ENCODE data around the gene RECQL5.

RECQL5 gene

GRCh38 chr17:75666959-75667790 is at the start of gene RECQL5, which contains the start of gene SAP30BP:
TSS of gene RECQL5 (minus strand) at chr17:75667154. CDS start at chr17:75666557, 597 bp downstream.
TSS of gene SAP30BP (plus strand) at chr17:75667338. CDS start at chr17:75667373, 35 bp downstream.
- peak; percentile 96 to 97 for DNase-seq (ENCODE audit: low read depth in 2 of 2)

DNA sequence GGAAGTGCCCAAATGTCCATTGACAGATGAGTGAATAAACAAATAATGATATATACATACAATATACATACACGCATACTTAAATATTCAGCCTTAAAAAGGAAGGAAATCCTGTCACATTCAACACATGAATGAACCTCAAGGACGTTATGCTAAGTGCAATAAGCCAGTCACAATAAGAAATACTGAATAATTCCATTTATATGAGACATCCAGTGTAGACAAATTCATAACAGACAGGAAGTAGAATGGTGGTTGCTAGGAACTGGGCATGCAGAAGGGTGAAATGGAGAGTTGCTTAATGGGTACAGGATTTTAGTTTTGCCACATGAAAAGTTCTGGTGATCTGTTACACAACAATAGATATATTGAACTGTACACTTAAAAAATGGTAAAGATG is 45.5 kb upstream of the RECQL5 start:
- DNase-seq (ENCODE audit: low read depth in 2 of 2) = no peak

DNA sequence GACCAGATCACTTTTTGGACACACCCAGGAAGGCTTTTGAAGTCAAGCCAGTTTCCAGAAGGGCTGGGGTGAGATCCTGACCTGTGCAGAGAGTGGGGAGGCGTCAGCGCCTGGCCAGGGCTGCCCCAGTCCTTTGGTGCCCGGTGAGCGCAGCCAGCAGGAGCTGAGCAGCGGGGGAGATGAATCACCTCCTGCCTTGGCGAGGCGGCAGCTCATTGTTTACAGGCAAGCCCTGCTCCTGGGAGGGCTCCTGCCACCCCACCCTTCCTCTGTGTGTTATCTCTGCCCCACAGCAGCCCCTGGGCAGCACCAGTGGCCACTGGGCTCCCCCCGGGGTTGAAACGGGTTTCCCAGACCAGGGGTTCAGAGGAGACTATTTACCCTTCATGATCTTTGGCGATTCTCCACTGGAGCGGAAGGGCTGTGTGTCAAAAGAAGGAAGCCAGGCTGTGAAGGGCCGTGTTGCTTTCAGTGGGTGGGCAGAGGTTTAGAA is 40.2 kb upstream of the RECQL5 start:
- DNase-seq (ENCODE audit: low read depth in 2 of 2) = no peak

- no peak for DNase-seq (ENCODE audit: low read depth in 2 of 2)
These were observed 39.2 kb upstream of the RECQL5 start for GRCh38 chr17:75706042-75706728.

DNA sequence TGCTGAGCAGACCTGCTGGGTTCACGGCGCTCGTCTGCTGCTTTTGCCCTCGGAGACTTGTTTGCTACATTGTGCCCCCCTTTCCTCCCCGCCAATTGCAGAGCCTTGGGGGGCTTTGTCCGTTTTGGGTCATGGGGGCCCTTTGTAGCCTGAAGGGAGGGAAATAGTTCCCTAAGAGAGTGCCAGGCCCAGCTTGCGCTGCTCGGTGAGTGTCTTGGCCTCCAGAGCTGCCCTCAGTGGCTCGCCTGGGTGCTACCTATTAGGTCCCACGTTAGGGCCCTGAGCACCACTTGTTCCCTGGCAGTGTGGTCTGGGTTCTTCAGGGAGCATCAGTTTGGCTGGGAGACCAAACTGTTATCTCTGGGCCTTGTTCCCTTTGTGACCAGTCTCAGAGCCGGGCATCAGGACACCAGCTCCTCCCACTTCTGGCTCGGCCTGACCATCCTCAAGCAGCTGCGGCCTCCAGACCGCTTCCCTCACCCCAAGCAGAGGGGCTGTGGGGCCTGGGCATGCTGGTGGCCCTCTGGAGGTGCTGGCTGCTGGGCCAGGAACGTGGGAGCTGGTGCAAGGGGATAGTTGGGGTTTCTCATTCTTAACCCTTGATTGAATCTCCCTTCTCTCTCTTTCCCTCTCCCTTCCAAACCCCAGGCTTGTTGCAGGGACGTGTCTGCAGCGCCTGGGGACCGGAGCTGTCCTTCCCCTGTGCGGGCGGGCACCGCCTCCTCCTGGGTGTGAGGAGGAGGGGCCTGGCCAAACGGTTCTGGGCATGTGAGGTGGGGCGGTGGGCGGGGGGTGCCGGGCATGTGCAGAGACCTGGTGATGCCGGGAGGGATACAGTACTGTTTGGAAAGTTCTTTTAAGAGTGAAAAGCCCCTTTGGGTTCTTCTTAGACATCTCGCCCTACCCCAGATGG is 38.3 kb upstream of the RECQL5 start:
- DNase-seq (ENCODE audit: low read depth in 2 of 2) = no peak

DNA sequence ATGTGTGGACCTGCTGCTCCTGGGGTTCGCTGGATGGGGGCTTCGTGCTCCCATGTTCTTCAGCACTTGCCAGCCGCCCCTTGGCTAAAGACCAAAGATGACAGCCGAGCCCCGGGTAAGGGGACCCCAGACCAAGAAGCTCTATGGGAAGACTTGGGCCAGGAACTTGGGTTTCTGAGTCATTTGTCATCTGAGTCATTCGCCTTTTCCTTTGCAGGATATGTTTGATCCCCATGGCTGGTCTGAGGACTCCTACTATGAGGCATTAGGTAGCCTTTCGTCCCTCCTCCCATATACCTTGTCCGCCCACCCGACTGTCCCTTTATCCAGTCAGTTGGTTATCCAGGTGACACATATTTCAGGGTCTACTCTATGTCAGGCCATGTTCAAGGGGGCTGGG is 36.6 kb upstream of the RECQL5 start:
- DNase-seq (ENCODE audit: low read depth in 2 of 2) = no peak

GRCh38 chr17:75703191-75703590 is 36.2 kb upstream of the RECQL5 start:
- no peak for DNase-seq (ENCODE audit: low read depth in 2 of 2)

DNA sequence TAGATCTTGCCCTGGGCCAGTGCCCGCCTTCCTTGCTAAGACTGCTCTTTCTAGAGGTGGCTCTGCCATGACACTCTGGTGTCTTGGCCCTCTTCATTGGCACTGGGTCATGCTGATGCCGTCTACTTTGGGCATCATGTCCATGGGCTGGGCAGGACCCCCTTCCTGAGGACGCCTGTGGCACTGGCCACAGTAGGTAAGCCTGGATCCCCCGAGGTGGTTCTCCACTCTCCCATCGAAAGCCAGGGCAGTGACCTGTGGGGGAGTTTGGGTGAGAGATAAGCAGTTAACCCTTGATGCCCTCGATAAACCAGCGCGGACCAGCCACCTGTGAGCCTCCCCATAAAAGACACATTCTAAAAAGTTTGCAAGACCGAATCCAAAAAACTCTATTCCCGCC is 34.3 kb upstream of the RECQL5 start:
- DNase-seq (ENCODE audit: low read depth in 2 of 2) = no peak

- no peak for DNase-seq (ENCODE audit: low read depth in 2 of 2)
These were observed 31.7 kb upstream of the RECQL5 start for GRCh38 chr17:75698659-75699058.

- no peak for DNase-seq (ENCODE audit: low read depth in 2 of 2)
These were observed 30.8 kb upstream of the RECQL5 start for GRCh38 chr17:75697651-75698291.

DNA sequence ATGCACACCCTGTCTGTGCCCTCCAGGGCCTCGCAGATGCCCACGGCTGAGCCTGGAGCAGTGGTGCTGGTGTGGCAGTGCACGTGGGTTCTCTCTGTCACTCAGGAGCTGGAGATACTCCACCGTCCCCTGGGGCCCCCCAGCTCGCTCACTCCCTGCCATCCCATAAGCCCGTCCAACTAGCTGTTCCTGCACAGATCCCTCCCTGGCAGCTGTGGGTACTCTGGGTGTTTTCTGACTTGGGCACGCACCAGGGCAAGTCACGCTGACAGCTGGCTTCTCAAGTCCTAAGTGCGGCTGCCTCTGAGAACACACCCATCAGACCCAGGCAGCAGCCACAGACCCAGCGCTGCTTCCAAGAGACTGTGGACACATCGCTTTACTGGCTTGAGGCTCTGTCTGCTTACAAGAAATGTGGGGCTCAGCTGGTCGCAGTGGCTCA is 28.9 kb upstream of the RECQL5 start:
- DNase-seq (ENCODE audit: low read depth in 2 of 2) = no peak

DNA sequence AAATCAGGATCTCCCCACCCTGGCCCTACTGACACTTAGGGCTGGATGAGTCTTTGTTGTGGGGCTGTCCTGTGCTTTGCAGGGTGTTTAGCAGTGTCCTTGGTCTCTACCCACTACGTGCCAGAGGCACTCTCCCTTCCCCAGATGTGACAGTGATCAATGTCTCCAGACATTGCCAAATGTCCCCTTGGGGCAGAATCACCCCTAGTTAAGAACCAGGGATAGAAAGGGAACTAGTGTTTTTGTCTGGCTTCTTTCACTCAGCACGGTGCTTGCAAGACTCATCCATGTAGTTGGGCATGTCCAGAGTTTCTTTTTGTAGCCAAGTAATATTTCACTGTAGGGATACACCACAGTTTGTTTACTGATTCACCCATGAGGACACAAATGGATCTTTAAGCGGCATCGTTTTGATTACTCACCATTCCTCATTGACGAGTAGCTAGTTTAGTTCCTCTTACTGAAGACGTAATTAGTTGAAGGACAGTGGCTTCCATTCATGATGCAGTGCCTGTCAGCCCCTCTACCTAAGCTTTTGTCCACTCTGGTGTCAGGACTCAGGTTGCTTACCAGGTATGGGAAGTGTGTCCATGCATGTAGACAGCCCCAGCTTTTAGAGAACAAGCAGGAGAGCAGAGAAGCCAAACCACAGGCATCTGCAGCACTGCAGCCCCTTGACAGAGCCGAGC is 28.3 kb upstream of the RECQL5 start:
- DNase-seq (ENCODE audit: low read depth in 2 of 2) = no peak

- no peak for DNase-seq (ENCODE audit: low read depth in 2 of 2)
These were observed 27.6 kb upstream of the RECQL5 start for GRCh38 chr17:75694536-75694935.

DNA sequence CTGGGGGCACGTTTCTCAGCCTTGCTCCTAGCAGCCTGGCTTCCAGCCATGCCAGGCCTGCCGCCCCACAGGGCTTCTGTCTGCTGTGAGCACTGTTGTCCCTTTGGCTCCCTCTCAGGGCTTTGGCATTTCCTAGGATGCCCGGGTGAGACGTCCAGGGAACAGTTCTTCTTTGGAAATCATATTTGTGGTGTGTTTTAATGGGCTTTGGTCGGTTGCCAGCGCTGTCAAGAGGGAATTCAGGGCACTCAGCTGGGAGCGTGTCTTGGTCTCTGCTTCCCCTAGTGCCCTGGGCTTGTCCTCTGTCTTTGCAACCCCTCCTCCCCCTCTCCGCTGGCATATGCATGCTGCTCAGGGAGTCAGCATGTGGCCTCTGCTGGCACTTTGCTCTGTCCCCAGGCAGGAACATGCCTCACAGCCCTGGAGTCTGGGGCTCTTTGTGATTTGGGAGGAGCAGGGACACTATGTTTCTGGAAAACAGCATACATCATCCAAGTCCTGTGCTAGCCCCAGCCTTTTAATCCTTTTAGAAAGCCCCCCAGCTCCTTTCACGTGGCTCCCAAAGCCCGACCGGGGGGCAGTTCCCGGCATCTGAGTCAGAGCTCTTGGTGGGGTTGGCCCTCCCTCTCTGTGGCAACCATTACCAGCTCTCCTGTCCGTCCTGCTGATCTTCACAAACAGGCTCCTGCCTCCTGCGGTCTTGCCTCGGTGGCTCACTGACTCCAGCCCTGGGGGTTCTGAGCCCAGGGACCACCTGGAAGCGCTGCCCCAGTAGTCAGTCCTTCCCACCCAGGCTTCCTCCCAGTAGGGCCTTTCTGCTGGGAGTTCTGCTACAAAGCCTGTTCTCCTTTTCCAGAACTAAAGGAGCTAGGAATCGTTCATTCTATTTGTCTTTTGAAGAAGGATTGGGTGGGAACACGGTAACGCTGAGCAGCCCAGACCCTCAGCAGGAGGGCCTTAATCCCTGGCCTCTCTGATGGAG is 26.8 kb upstream of the RECQL5 start:
- no peak for DNase-seq (ENCODE audit: low read depth in 2 of 2)

GRCh38 chr17:75692976-75693375 is 26.0 kb upstream of the RECQL5 start:
- DNase-seq (ENCODE audit: low read depth in 2 of 2) = no peak

DNA sequence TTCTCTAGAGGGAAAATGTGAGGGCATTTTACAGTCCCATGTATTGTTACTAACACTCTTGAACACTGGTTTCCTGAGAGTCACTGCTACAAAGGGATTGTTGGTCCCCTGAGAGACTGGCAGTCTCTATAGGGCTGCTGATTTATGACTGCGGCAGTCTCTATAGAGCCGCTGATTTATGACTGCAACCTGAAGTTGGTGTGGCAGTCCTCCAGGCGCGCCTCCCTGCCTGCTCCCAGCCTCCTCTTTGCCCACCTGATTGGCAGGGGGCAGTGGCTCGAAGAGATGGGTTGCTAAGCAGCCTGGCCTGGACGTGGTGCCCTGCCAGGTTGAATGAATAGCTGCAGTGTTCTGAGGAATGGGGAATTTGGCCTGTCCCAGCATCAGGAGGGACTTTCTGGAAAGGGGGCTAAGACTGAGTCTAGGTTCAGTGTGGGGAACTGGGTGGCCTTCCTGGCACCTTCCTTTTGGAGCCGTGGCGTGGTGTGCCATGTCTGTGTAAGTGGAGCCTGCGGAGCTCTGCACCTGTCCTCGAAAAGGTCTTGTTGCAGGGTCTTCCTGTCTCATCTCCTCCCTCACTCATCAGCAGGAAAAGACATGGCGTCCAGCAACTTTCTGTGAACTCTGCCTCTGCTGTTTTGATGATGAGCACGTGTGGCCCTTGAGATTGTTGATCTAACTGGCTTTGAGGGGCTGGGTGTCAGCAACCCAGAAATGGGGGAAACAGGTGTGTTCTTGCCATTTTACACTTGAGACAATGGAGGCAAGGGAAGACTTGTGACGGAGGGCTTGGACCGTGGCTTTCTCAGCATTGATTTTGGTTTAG is 25.1 kb upstream of the RECQL5 start:
- DNase-seq (ENCODE audit: low read depth in 2 of 2) = no peak

GRCh38 chr17:75691371-75691791 is 24.4 kb upstream of the RECQL5 start:
- peak; percentile 45 to 48 for DNase-seq (ENCODE audit: low read depth in 2 of 2)

- peak; percentile 20 to 21 for DNase-seq (ENCODE audit: low read depth in 2 of 2)
These were observed 22.5 kb upstream of the RECQL5 start for GRCh38 chr17:75689441-75689873.
